K562 (cell line): Measurements from ENCODE around the gene STT3B. TPM values are rescaled to one million over a fixed set of nuclear protein-coding genes. Genes with fewer than 3 reads are reported as not detected.
A peak's percentile ranks its signal among the peaks of the same experiment; 100 is the strongest.

Experiments
- ATAC-seq: fragments of 200-7000 bp; cut with Tn5 transposase; 3 replicates; pipeline ENCODE4 v1.9.1; 2020; ENCODE audit warnings: moderate library complexity
- BruUV-seq: library from RNA; stranded (reverse); fragments of 400-500 nt; replicated peaks from 2 replicates; lab custom pipeline; 2021; lab: Mats Ljungman, UMichigan
- CTCF ChIA-PET: fragments of 300-600 bp; formaldehyde crosslinking; extraction: SDS; loops from one replicate; lab custom pipeline; 2021; ENCODE audit warnings: low intra/inter-chr PET ratio; lab: Yijun Ruan, JAX
- POLR2A ChIA-PET: fragments of 300-600, 350-650 bp; sonication (Branson Sonifier 250); formaldehyde crosslinking; extraction: SDS; loops from one replicate; lab custom pipeline; 2021; ENCODE audit warnings: antibody characterized with exemption, inconsistent platforms; lab: Yijun Ruan, JAX
- DNase-seq, 4 experiments: peaks; one replicate each; pipeline versions ENCODE4 v3.0.0 to v3.0.0-alpha.2; 2011 to 2018; ENCODE audit warnings: low spot score in 3 of 4, mixed read lengths in 3 of 4; ENCODE audit errors: extremely low read depth in 1 of 4
- FAIRE-seq: peaks from 2 replicates; lab custom pipeline; 2011; peaks lifted over from hg19 to GRCh38; lab: Jason Lieb, UNC
- H2AFZ ChIP-seq: 2 replicates; pipeline ENCODE4 v1.6.0; 2011; ENCODE audit warnings: low read depth, low read length, control low read depth, inconsistent platforms
- H3K27ac ChIP-seq: fragments of 200-600 bp; 3 replicates; pipeline ENCODE4 v1.8.0; 2011; ENCODE audit warnings: low read depth, mild to moderate bottlenecking, control low read depth, inconsistent platforms, low read length, moderate library complexity, mixed read lengths; ENCODE audit errors: extremely low read depth
- H3K27me3 ChIP-seq, 2 experiments: fragments of 300-600 bp in 1 of 2; 2 replicates in 1 of 2; 3 replicates in 1 of 2; pipeline versions ENCODE4 v1.6.0 to v1.8.0; 2011; ENCODE audit warnings: inconsistent platforms in 2 of 2, low read length in 2 of 2, mild to moderate bottlenecking in 1 of 2, mixed read lengths in 1 of 2, moderate library complexity in 1 of 2; ENCODE audit not compliant: control insufficient read depth in 2 of 2, insufficient read depth in 2 of 2
- H3K36me3 ChIP-seq: fragments of 300-600 bp; 3 replicates; pipeline ENCODE4 v1.8.0; 2011; ENCODE audit warnings: mild to moderate bottlenecking, low read length, inconsistent platforms; ENCODE audit not compliant: control insufficient read depth, insufficient read depth
- H3K4me1 ChIP-seq, 2 experiments: fragments of 200-600 bp in 1 of 2; replicated peaks in 1 of 2; 2 replicates in 1 of 2; 3 replicates in 1 of 2; pipeline versions ENCODE4 v1.5.1 to v1.8.0; 2011; ENCODE audit warnings: inconsistent platforms in 2 of 2, low read length in 2 of 2, mild to moderate bottlenecking in 1 of 2, mixed read lengths in 1 of 2, moderate library complexity in 1 of 2; ENCODE audit not compliant: control insufficient read depth in 2 of 2, insufficient read depth in 2 of 2
- H3K4me2 ChIP-seq: 2 replicates; pipeline ENCODE4 v1.6.1; 2011; ENCODE audit warnings: low read length, control low read depth, inconsistent platforms, mixed read lengths; ENCODE audit not compliant: insufficient read depth
- H3K4me3 ChIP-seq: fragments of 200-600 bp; sonication (generic), shearing (Covaris generic); 2 replicates; pipeline ENCODE4 v1.5.1; 2016; ENCODE audit warnings: control low read depth, inconsistent platforms
- H3K79me2 ChIP-seq: fragments of 200-600 bp; 3 replicates; pipeline ENCODE4 v1.8.0; 2011; ENCODE audit warnings: low read length, inconsistent platforms; ENCODE audit not compliant: control insufficient read depth, insufficient read depth
- H3K9ac ChIP-seq, 2 experiments: 2 replicates each; pipeline versions ENCODE4 v1.6.0 to v1.6.1; 2011; ENCODE audit warnings: low read depth in 2 of 2, low read length in 2 of 2, control low read depth in 1 of 2, inconsistent platforms in 1 of 2, mild to moderate bottlenecking in 1 of 2, mixed read lengths in 1 of 2; ENCODE audit not compliant: insufficient read depth in 1 of 2
- H3K9me1 ChIP-seq: one replicate; pipeline ENCODE4 v1.6.0; 2011; ENCODE audit warnings: inconsistent platforms, mild to moderate bottlenecking, low read length, moderate library complexity; ENCODE audit not compliant: control insufficient read depth, insufficient read depth
- H3K9me3 ChIP-seq: replicated peaks from 2 replicates; pipeline ENCODE4 v1.5.1; 2011; ENCODE audit warnings: low read depth, low read length, inconsistent platforms; ENCODE audit not compliant: control insufficient read depth, insufficient read depth
- H4K20me1 ChIP-seq: replicated peaks from 2 replicates; pipeline ENCODE4 v1.6.1; 2011; ENCODE audit warnings: low read length, inconsistent platforms, mixed read lengths; ENCODE audit not compliant: control insufficient read depth, insufficient read depth
- ADNP ChIP-seq: fragments of 200-800 bp; sonication (Bioruptor generic); IDR thresholded peaks from 2 replicates; pipeline ENCODE4 v1.6.1; 2016; ENCODE audit warnings: missing genetic modification characterization, missing compliant biosample characterization
- CBFA2T2 ChIP-seq: fragments of 450-650 bp; conservative IDR thresholded peaks from 2 replicates; pipeline ENCODE4 v1.6.1; 2017; ENCODE audit warnings: mild to moderate bottlenecking
- CHD1 ChIP-seq: fragments of 200-600 bp; sonication (generic); IDR thresholded peaks from one replicate; pipeline ENCODE4 v1.6.1; 2012; ENCODE audit warnings: mild to moderate bottlenecking, moderate library complexity, low read length, inconsistent platforms
- E2F8 ChIP-seq: fragments of 450-650 bp; IDR thresholded peaks from 2 replicates; pipeline ENCODE4 v1.7.1; 2018; ENCODE audit warnings: mild to moderate bottlenecking, low read depth; ENCODE audit not compliant: partially characterized antibody
- HNRNPL ChIP-seq: fragments of 200-400 bp; formaldehyde crosslinking; IDR thresholded peaks from 2 replicates; pipeline ENCODE4 v1.6.1; 2017; ENCODE audit warnings: low read depth, mild to moderate bottlenecking, low read length
- POLR2A ChIP-seq: fragments of 450-650 bp; conservative IDR thresholded peaks from 2 replicates; pipeline ENCODE4 v1.6.1; 2016
- SMAD2 ChIP-seq: fragments of 150-350 bp; IDR thresholded peaks from 2 replicates; pipeline ENCODE4 v1.6.1; 2014; ENCODE audit warnings: low read depth, mild to moderate bottlenecking, low read length
- SP2 ChIP-seq: IDR thresholded peaks from 2 replicates; pipeline ENCODE4 v1.6.1; 2011; ENCODE audit warnings: mild to moderate bottlenecking, low read depth, low read length, moderate library complexity; ENCODE audit not compliant: poor library complexity, severe bottlenecking; ENCODE audit errors: extremely low read depth
- TBP ChIP-seq: optimal IDR thresholded peaks from 2 replicates; pipeline ENCODE3; 2011; ENCODE audit warnings: low read depth, low read length, improper control_type of control experiment
- ZNF311 ChIP-seq: fragments of 250-450 bp; sonication (Bioruptor Pico); IDR thresholded peaks from 2 replicates; pipeline ENCODE4 v1.4.0; 2020; ENCODE audit warnings: mild to moderate bottlenecking, moderate library complexity
- ZNF41 ChIP-seq: fragments of 250-450 bp; sonication (Bioruptor Pico); conservative IDR thresholded peaks from 2 replicates; pipeline ENCODE4 v1.4.0; 2020; ENCODE audit warnings: mild to moderate bottlenecking
- ZNF584 ChIP-seq: fragments of 200-800 bp; sonication (Bioruptor generic); IDR thresholded peaks from 2 replicates; pipeline ENCODE4 v1.6.1; 2016; ENCODE audit warnings: low read depth, mild to moderate bottlenecking, missing genetic modification characterization, missing compliant biosample characterization
- ZNF780A ChIP-seq: fragments of 250-450 bp; sonication (Bioruptor Pico); IDR thresholded peaks from 2 replicates; pipeline ENCODE4 v1.5.0; 2021; ENCODE audit warnings: mild to moderate bottlenecking
- WGBS: fragments of 100-300 bp; shearing (Covaris generic); methylation state at CpG from one replicate; pipeline ENCODE4 v1.1.6; 2016; ENCODE audit warnings: low coverage, mixed read lengths; ENCODE audit not compliant: insufficient coverage; ENCODE audit errors: missing lambda C conversion rate; 5-methylcytosine and 5-hydroxymethylcytosine counted together
- in situ Hi-C: fragments of 300-500 bp; cut with MboI; formaldehyde crosslinking; loops from 4 replicates; pipeline ENCODE4 v1.15.0; 2018; ENCODE audit warnings: inconsistent platforms, mixed read lengths
- intact Hi-C: fragments of 100-400 bp; cut with micrococcal nuclease; formaldehyde crosslinking; loops from 2 replicates; pipeline ENCODE4 v1.14.2; 2022
- polyA plus RNA-seq, 8 experiments: library from polyadenylated mRNA; depleted of rRNA in 4 of 8; stranded (reverse) in 5 of 8; unstranded in 3 of 8; fragments of >200 nt; fragmentation: Nextera tagmentation in 2 of 8; fragmentation: Illumina TruSeq in 1 of 8; extraction: Ambion mirVana in 2 of 8; extraction: Trizol in 1 of 8; gene quantifications; 2 replicates each; pipeline versions ENCODE4 v1.2.1 to v1.2.3, GENCODE V29; 2011 to 2014; ENCODE audit warnings: inconsistent platforms in 1 of 8, missing spikeins in 1 of 8
- total RNA-seq, 7 experiments: library from RNA; depleted of rRNA in 6 of 7; stranded (reverse); fragments of >200 nt in 6 of 7; fragmentation: Illumina TruSeq in 2 of 7; extraction: Trizol in 2 of 7; gene quantifications; 2 replicates each; pipeline versions ENCODE4 v1.2.1 to v1.2.3, GENCODE V29; 2011 to 2021; ENCODE audit warnings: low replicate concordance in 1 of 7
- TF ChIP-seq, protein P1 (sequence below), 3 experiments: IDR thresholded peaks in 2 of 3; conservative IDR thresholded peaks in 1 of 3; 2 replicates each; pipeline ENCODE4 v1.5.1; 2011 to 2012; ENCODE audit warnings: low read length in 3 of 3, mild to moderate bottlenecking in 3 of 3, control low read depth in 2 of 3, improper control_type of control experiment in 1 of 3, inconsistent platforms in 1 of 3, low read depth in 1 of 3, mixed read lengths in 1 of 3, moderate library complexity in 1 of 3; ENCODE audit not compliant: insufficient read depth in 2 of 3
- TF ChIP-seq, protein P2 (sequence below): sonication (generic); formaldehyde crosslinking; IDR thresholded peaks from 2 replicates; pipeline ENCODE4 v1.8.1; 2022; ENCODE audit warnings: missing genetic modification reagents
- TF ChIP-seq, protein P3 (sequence below): sonication (generic); IDR thresholded peaks from 2 replicates; pipeline ENCODE4 v1.6.1; 2016

The STT3B gene
- total and polyA plus RNA-seq, 9 of the 15 experiments (the other 6 are each of a cell fraction or from before 2014, with no cell fraction given), result 22.4 to 147 (median 100) TPM

- TF ChIP-seq, protein P1, sequence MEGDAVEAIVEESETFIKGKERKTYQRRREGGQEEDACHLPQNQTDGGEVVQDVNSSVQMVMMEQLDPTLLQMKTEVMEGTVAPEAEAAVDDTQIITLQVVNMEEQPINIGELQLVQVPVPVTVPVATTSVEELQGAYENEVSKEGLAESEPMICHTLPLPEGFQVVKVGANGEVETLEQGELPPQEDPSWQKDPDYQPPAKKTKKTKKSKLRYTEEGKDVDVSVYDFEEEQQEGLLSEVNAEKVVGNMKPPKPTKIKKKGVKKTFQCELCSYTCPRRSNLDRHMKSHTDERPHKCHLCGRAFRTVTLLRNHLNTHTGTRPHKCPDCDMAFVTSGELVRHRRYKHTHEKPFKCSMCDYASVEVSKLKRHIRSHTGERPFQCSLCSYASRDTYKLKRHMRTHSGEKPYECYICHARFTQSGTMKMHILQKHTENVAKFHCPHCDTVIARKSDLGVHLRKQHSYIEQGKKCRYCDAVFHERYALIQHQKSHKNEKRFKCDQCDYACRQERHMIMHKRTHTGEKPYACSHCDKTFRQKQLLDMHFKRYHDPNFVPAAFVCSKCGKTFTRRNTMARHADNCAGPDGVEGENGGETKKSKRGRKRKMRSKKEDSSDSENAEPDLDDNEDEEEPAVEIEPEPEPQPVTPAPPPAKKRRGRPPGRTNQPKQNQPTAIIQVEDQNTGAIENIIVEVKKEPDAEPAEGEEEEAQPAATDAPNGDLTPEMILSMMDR (IDR thresholded peaks at IDR 0.05 in 2 of 3, conservative IDR thresholded peaks at IDR 0.05 in 1 of 3; ENCODE audit: insufficient read depth in 2 of 3, low read depth in 1 of 3, low read length in 3 of 3), result peak; percentile 47 to 67 (median 53); a peak in 4 of 6 replicates
- TF ChIP-seq ZNF780A (CRISPR knock-in tag) (no peak), POLR2A (no peak)
- TF ChIP-seq, protein P2, sequence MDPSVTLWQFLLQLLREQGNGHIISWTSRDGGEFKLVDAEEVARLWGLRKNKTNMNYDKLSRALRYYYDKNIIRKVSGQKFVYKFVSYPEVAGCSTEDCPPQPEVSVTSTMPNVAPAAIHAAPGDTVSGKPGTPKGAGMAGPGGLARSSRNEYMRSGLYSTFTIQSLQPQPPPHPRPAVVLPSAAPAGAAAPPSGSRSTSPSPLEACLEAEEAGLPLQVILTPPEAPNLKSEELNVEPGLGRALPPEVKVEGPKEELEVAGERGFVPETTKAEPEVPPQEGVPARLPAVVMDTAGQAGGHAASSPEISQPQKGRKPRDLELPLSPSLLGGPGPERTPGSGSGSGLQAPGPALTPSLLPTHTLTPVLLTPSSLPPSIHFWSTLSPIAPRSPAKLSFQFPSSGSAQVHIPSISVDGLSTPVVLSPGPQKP (CRISPR knock-in tag), result no peak
Measured at GRCh38 chr3:31562525-31562924, 29.8 kb downstream of the STT3B start (continued).

DNA sequence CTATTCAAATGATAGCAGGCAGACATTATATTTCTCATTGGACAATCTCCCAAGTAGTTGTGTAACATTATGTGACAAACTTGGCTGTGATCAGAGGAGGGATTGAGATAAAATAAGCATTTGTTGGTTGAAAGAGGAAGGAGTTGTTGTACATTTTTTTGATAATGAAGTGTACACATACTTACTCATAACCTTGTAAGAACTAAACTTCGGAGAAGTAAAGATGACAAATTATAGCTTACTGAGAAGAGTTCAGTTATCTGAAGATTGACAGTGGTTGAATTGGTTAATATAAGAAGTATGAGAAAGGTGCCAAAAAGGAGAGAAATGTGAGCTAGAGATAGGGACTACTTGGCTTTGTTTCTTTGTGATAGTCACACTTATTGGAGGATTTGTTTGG, 32.6 kb downstream of the STT3B start:
- intact Hi-C loops, result no loop called here
- BruUV-seq, result no TSS peak
- ATAC-seq (no peak), FAIRE-seq (no peak), DNase-seq (peak in 1 of 4 experiments; percentile 6)
- no peak overlapping the region for H3K4me2 ChIP-seq
- in situ Hi-C loops, result no loop called here
- H4K20me1 ChIP-seq, result peaks cover 59% of the 10 kb centered on the region
- H3K36me3 ChIP-seq, result no peaks in the 10 kb centered on the region
- no peak overlapping the region for H2AFZ ChIP-seq
- no peaks in the 10 kb centered on the region for H3K27me3 ChIP-seq
- peaks cover 100% of the 10 kb centered on the region for H3K79me2 ChIP-seq
- peaks cover 7 to 9% of the 10 kb centered on the region in 2 experiments; a peak in 3 of 5 replicates for H3K4me1 ChIP-seq
- ChIA-PET POLR2A (interaction anchor here (1.7 kb wide), 1 partner anchor 26 kb away, joined by 3 read pairs; no protein-coding TSS in a partner anchor), CTCF (no interaction called here)
- no peak overlapping the region for H3K9ac ChIP-seq
- peaks cover 2% of the 10 kb centered on the region for H3K9me1 ChIP-seq
- H3K27ac ChIP-seq, result no peak overlapping the region
- 0% methylated on average over 1 of the region's 1 CpG for WGBS
- H3K9me3 ChIP-seq, result no peaks in the 10 kb centered on the region
- H3K4me3 ChIP-seq, result no peak overlapping the region
- TF ChIP-seq CHD1, result no peak
- TF ChIP-seq ZNF311 (CRISPR knock-in tag), result no peak
- no peak for TF ChIP-seq ZNF584
- no peak for TF ChIP-seq HNRNPL
- TF ChIP-seq, protein P3, sequence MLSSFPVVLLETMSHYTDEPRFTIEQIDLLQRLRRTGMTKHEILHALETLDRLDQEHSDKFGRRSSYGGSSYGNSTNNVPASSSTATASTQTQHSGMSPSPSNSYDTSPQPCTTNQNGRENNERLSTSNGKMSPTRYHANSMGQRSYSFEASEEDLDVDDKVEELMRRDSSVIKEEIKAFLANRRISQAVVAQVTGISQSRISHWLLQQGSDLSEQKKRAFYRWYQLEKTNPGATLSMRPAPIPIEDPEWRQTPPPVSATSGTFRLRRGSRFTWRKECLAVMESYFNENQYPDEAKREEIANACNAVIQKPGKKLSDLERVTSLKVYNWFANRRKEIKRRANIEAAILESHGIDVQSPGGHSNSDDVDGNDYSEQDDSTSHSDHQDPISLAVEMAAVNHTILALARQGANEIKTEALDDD, result peak; percentile 89
- TF ChIP-seq CBFA2T2, result 0 out of 2 replicates have a peak, but pooled peaks have one; percentile 37
- TF ChIP-seq E2F8, result no peak
- TF ChIP-seq SMAD2, result no peak
- TF ChIP-seq ADNP (tag), result no peak
- TF ChIP-seq TBP, result no peak
- no peak for TF ChIP-seq ZNF41 (CRISPR knock-in tag)
- TF ChIP-seq SP2, result no peak
